Glomerular visceral epithelial cell (primary cell): ENCODE measurements around the gene FLNA.
A peak's percentile ranks its signal among the peaks of the same experiment; 100 is the strongest.
"Not testable (repeated sequence)": the region's sequence is repeated elsewhere in the genome, so short reads cannot be mapped to it uniquely, and the experiment has no call there.

ENCODE experiments used
- DNase-seq: peaks from one replicate; pipeline ENCODE4 v3.0.0-alpha.2; 2016; ENCODE audit errors: extremely low spot score

FLNA gene

GRCh38 chrX:154308108-154308946, 66.1 kb downstream of the FLNA start:
- DNase-seq = peak; percentile 36

GRCh38 chrX:154307202-154307601, 67.2 kb downstream of the FLNA start:
- no peak for DNase-seq

DNA sequence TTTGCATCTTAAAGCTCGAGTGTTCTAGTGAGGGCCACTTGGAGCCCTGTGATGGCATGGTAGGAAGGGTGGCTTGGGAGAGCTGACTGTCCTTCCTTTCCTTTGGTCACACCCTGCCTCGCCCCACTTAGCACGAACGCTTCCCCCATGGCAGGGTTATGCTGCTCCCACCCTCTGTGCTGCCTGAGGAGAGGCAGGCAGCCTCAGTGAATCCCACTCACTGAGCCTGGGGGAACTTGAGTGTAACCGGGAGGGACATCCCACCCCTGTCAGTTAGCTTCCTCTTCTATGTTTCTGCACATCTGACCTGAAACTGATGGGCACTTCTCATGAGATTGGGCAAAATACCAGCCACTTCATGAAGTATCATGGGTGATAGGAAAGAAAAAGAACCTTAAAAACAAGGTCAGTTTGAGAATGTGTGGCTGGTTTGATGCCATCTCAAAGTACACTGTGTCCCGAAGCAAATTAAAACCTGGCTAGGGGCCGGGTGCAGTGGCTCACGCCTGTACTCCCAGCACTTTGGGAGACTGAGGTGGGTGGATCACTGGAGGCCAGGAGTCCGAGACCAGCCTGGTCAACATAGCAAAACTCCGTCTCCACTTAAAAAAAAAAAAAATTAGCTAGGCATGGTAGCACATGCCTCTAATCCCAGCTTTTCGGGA, 68.8 kb downstream of the FLNA start:
- DNase-seq = no peak

GRCh38 chrX:154304846-154305245, 69.6 kb downstream of the FLNA start:
- DNase-seq = peak; percentile 15

DNA sequence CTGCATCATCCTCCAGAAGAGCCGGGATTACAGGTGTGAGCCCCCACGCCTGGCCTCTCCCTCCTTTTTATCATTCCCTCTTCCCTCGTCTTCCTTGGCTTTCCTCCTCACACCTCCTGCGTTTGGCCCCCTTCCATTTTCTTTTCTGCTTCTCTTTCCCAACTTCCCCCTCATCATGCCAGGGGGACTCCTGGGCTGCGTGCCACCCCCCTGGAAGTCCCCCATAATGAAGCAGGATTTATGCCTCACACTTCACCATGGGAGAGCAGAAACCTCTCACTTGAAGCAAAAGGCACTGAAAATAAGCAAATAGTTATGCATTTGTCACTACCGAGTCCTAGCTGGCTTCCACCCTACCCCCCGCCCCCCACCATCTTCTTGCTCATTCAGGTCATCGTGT, 71.0 kb downstream of the FLNA start:
- no peak for DNase-seq

DNA sequence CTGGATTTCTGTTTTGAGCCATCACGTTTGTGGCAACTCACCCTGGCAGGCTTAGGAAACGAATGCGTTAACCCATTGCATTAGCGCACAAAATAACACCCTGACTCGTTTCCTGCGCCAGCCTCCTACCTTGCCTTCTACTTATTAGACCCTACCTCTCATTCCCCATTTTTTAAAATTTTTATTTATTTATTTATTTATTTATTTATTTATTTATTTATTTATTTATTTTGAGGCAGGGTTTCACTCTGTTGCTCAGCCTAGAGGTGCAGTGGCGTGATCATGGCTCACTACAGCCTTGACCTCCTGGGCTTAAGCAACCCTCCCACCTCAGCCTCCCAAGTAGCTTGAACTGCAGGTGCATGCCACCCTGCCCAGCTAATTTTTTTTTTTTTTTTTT, 71.4 kb downstream of the FLNA start:
- DNase-seq = not testable (repeated sequence)

DNA sequence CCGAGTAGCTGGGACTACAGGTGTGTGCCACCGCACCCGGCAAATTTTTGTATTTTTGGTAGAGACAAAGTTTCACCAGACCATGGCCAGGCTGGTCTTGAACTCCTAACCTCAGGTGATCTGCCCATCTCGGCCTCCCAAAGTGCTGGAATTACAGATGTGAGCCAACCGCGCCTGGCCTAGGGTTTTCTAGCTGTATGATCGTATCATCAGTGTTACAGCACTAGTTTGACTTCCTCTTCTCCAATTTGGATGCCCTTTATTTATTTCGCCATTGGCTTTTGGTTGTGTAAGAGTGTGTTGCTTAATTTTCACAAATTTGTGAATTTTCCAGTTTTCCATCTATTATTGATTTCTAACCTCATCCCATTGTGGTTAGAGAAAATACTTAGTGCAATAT, 73.6 kb downstream of the FLNA start:
- no peak for DNase-seq
